Heart left ventricle (tissue), 13 donors: ENCODE measurements around the gene CARD8.

Experiments used
- POLR2A ChIP-seq, 2 donors: fragments of 450-650 bp; IDR thresholded peaks; one replicate each; pipeline ENCODE4 v1.6.1; 2017; ENCODE audit warnings: antibody characterized with exemption in 2 of 2, mild to moderate bottlenecking in 2 of 2, moderate library complexity in 2 of 2
- TF ChIP-seq, protein P1 (sequence below), 12 donors: fragments of 200-600 bp; sonication (generic) in 4 of 12; IDR thresholded peaks; one replicate each; pipeline versions ENCODE4 v1.5.0 to v1.8.0; 2018 to 2022; ENCODE audit warnings: antibody characterized with exemption in 12 of 12, mild to moderate bottlenecking in 5 of 12
- donor health status: ischemic (EF 13 %, LVEDD 7.1; RV severe dilation, severe dysfunction).
- donor health status: DM: no; HTN: yes; CAD: no.
- donor health status: DM: no; HTN: no; CAD: no.
- donor health status: ischemic (EF 25% LVEDD 6.9; RV normal size, moderate dysfunction).
- donor health status: ischemic (EF 25% LVEDD 5.7; RV mildly dilated, moderate dysfunction).
- donor health status: ischemic (EF 35%, LVEDD 5.7; RV mildly dilated, moderate dysfunction).
- donor health status: nonischemic (EF 11% LVEDD 7.7; RV severe dilation, severe dysfunction).
- donor health status: DM: yes; HTN: yes; CAD: no.
- donor health status: PGD.
- donor health status: ischemic (EF 29% LVEDD 5.4; RV normal size, mild dysfunction).
- donor health status: nonischemic (EF 23%, LVEDD 6.1; RV moderate dilation, normal function).

- TF ChIP-seq, protein P1, sequence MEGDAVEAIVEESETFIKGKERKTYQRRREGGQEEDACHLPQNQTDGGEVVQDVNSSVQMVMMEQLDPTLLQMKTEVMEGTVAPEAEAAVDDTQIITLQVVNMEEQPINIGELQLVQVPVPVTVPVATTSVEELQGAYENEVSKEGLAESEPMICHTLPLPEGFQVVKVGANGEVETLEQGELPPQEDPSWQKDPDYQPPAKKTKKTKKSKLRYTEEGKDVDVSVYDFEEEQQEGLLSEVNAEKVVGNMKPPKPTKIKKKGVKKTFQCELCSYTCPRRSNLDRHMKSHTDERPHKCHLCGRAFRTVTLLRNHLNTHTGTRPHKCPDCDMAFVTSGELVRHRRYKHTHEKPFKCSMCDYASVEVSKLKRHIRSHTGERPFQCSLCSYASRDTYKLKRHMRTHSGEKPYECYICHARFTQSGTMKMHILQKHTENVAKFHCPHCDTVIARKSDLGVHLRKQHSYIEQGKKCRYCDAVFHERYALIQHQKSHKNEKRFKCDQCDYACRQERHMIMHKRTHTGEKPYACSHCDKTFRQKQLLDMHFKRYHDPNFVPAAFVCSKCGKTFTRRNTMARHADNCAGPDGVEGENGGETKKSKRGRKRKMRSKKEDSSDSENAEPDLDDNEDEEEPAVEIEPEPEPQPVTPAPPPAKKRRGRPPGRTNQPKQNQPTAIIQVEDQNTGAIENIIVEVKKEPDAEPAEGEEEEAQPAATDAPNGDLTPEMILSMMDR (IDR thresholded peaks at IDR 0.05) = no peak
- TF ChIP-seq POLR2A (IDR thresholded peaks at IDR 0.05) = no peak
These were observed 16.1 kb downstream of the CARD8 start for GRCh38 chr19:48239582-48240141.
